GM18520 (cell line): Measurements from ENCODE around the gene LRP8.
"Not testable (repeated sequence)": the region's sequence is repeated elsewhere in the genome, so short reads cannot be mapped to it uniquely, and the experiment has no call there.

Experiments
- ATAC-seq: cut with Tn5 transposase; IDR thresholded peaks from one replicate; pipeline ENCODE4 v1.9.1; 2021; ENCODE audit not compliant: unreplicated experiment

Gene LRP8

DNA sequence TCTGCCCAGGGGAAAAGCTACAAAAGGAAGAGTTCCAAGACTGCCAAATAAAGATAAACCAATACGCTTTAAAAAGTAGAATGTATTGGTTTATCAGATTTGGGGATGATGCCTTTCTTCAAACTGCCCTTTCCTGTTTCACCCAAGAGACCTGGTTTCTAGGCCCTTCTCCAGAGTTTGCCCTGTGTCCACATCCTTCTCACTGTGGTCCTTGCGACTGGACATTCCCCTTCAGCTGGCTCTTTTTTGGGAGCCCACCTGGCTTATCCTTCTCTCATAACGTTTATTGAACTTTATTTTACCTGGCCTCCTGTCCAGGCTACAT lies 106.9 kb downstream of the LRP8 start:
- ATAC-seq: no peak

DNA sequence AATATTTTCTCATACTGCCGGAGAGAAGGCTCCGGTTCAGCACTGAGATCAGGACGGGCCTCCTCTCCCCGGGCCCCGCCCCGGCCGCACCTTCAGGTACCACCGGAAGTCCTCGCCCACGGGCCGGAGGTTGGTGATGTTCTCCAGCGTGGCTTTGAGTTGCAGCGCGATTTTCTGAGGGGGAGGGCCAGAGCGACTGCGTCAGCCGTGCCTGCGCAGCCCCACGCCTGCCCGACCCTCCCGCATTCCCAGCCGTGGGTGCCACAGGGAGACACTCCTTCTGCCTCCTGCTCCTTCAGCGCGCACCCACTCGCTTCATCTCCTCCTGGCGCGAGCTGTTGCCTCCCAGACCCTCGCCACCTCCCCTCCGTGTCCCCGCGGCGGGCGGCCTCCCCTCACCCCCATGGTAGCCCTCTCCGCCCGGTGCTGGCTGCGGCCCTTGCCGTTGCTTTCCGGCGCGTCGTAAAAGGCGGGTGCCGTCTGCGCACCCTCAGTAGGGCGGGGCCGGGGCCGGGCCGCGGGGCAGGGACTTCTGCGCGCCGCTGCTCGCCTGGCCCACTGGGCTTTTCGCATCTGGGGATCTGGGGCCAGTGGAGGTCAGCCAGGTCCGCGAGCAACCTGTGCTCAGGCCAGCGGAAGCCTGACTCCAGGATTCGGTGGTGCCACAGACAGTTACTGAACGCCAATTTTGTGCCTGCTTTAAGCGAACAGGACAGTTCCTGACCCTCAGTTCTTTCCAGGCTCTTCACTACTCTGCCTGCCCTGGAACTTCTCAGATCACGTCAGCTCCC lies 107.5 kb downstream of the LRP8 start, which contains the start of gene CZIB:
Gene CZIB, minus strand, starts transcription at position 464 of the 791 bp plus-strand sequence. Its CDS starts 59 bp downstream, at position 405.
- peak; percentile 83 for ATAC-seq

DNA sequence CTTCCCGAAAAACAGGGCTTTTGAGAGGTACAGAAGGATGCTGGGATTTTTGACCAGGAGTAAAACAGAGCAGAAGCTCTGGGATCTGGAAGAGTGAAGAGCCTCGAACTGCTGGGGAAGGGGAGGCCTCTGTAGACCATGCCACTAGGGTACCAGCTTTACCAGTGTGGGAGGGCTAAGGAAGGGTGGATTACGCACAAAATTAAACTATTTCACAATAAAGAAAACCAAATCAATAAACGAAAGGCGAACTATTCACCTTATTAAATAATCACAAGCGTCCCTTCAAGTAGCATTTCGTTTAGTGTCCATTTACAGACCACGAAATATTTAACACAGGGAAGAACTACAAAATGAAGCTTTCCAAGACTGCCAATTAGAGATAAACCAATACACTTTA lies 108.2 kb downstream of the LRP8 start:
- ATAC-seq: no peak

DNA sequence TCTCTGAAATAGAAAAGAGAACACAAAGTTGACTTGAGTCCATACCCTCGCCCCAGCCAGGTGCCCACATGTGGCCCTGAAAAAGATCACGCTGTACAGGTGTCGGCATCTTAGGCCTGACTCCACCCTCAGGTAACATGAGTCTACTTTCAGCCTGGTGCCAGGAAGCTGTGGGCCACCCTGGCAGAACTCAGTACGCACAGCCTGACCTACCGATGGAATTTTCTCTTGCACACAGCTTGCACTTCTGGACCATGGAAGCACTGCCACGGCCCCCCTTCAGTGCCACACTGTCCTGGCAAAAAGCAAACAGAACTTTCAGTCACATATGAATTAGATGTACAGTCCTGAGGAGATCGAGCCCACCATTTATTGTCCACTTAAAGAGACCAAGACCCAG lies 109.7 kb downstream of the LRP8 start:
- ATAC-seq: no peak

DNA sequence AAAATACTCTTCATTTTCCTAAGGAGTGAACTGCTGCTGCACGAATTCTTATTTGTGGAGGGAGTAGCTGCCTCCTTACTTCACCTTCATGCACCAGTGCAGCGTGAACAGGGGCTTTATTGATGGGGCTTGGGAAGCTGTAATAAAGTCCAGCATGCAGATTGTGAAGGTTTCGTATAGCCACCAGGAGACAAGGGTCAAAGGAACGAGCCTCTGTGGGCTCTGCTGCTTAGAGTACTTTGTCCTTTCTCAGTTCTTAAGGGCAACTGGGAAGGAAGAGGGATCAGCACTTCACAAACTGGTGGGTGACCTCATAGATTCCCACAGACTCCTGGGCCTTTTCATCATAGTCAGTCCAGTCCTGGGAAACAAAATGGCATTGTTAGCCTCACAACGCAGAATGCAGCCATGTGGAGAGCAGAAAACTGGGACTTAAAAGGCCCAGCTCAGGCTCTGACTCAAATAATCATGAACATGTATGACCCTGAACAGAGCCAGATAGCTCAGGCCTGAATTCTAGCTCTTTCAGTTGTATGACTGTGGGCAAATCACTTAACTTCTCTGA lies 113.4 kb downstream of the LRP8 start:
- ATAC-seq: no peak

DNA sequence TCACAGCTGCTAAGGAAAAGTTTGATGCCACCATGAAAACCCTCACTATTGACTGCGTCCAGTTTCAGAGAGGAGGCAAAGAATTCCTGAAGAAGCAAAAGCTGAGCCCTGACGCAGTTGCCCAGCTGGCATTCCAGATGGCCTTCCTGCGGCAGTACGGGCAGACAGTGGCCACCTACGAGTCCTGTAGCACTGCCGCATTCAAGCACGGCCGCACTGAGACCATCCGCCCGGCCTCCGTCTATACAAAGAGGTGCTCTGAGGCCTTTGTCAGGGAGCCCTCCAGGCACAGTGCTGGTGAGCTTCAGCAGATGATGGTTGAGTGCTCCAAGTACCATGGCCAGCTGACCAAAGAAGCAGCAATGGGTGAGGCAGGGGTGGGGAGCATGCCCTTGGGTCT lies 116.9 kb downstream of the LRP8 start:
- no peak for ATAC-seq

DNA sequence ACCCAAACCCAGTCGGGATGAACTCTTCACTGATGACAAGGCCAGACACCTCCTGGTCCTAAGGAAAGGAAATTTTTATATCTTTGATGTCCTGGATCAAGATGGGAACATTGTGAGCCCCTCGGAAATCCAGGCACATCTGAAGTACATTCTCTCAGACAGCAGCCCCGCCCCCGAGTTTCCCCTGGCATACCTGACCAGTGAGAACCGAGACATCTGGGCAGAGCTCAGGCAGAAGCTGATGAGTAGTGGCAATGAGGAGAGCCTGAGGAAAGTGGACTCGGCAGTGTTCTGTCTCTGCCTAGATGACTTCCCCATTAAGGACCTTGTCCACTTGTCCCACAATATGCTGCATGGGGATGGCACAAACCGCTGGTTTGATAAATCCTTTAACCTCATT lies 117.5 kb downstream of the LRP8 start:
- no peak for ATAC-seq

DNA sequence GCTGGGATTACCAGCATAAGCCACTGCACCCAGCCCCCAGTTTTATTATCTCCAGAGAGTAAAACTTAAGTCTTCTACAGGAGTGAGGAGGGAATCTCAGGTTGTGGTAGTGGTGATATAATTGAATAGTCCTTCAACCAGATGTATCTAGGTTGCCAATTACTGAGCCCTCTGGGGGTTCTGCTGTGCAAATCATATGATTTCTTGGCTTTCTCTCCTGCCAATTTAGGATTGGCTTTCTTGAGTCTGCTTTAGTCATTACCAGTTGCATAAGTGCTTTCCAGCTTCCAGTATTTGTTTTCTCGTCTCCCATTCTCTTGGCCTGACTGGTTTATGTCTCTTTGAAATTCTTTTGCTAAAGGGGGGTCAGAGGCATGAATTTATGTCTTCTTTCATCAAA lies 120.1 kb downstream of the LRP8 start:
- no peak for ATAC-seq

DNA sequence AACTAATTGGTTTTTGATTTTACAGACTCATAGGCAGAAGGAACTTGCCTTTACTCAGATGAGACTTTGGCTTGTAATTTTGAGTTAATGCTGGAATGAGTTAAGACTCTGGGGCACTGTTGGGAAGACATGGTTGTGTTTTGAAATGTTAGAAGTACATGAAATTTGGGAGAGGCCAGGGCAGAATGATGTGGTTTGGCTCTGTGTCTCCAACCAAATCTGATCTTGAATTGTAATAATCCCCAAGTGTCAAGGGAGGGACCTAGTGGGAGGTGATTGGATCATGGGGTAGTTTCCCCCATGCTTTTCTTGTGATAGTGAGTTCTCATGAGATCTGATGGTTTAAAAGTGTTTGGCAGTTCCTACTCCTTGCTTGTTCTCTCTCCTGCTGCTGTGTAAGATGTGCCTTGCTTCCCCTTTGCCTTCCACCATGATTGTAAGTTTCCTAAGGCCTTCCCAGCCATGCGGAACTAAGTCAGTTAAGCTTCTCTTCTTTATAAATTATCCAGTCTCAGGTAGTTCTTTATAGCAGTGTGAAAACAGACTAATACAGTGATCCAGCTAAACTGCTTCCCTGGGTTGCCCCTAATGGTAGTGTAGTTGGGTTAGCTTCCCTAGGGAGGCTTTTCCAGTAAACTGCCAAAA lies 121.0 kb downstream of the LRP8 start:
- no peak for ATAC-seq

DNA sequence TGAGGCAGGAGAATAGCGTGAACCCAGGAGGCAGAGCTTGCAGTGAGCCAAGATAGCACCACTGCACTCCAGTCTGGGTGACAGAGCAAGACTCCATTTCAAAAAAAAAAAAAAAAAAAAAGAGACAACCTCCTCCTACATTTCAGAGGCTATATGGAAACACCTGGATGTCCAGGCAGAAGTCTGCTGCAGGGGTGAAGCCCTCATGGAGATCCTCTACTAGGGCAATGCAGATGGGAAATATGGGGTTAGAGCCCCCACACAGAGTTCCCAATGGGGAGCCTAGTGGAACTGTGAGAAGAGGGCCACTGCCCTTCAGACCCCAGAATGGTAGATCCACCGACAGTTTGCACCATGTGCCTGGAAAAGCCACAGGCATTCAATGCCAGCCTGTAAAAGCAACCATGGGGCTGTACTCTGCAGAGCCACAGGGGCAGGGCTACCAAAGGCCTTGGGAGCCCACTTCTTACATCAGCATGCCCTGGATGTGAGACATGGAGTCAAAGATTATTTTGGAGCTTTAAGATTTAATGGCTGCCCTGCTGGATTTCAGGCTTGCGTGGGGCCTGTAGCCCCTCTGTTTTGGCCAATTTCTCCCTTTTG lies 121.7 kb downstream of the LRP8 start:
- ATAC-seq: not testable (repeated sequence)

DNA sequence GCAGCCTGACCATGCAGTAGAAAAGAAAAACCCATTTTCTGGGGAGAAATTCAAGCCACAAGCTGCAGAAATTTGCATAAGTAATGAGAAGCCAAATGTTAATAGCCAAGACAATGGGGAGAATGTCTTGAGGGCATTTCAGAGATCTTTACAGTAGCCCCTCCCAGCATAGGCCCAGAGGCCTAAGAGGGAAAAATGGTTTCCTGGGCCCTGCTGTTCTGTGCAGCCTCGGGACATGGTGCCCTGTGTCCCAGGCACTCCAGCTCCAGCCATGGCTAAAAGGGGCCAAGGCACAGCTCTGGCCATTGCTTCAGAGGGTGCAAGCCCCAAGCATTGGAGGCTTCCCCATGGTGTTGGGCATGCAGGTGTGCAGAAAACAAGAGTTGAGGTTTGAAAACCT lies 122.4 kb downstream of the LRP8 start:
- ATAC-seq: not testable (repeated sequence)

DNA sequence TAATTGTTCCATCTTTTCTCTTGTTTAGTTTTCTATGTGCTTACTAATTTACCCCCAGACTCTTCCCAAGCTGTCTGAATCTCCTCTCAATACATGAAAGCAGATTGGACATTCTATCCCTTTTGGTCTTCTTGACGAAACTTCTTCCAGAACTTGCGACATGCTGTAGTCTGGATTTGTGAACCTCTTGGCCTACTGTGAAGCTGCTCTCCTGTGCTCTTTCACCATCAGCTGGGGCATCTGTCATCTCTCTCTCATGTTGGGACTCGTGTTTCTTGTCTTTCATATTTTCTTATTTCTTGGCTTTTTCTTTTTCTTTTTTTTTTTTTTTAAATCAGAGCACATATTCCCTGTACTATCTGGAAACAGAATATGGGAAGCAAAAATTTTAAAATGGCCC lies 124.4 kb downstream of the LRP8 start:
- no peak for ATAC-seq

DNA sequence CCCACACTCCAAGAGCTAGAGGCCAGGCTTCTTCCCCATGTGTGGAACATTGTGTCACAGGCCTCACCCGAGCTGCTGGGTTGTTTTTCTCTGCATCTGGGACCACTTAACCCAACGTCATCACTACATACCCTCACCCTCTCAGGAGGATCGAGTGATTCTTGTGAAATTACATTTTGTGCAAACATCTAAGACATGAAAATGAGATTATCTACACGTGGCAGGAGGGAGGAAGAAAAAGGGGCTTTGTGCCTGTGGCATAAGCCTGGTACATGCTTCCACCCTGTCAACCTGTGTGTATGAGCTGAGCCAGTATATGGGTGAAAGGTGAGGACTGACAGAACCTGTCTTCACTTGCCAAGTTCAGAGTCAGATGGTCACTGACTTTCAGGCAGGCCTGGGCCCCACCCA lies 129.6 kb downstream of the LRP8 start:
- no peak for ATAC-seq

DNA sequence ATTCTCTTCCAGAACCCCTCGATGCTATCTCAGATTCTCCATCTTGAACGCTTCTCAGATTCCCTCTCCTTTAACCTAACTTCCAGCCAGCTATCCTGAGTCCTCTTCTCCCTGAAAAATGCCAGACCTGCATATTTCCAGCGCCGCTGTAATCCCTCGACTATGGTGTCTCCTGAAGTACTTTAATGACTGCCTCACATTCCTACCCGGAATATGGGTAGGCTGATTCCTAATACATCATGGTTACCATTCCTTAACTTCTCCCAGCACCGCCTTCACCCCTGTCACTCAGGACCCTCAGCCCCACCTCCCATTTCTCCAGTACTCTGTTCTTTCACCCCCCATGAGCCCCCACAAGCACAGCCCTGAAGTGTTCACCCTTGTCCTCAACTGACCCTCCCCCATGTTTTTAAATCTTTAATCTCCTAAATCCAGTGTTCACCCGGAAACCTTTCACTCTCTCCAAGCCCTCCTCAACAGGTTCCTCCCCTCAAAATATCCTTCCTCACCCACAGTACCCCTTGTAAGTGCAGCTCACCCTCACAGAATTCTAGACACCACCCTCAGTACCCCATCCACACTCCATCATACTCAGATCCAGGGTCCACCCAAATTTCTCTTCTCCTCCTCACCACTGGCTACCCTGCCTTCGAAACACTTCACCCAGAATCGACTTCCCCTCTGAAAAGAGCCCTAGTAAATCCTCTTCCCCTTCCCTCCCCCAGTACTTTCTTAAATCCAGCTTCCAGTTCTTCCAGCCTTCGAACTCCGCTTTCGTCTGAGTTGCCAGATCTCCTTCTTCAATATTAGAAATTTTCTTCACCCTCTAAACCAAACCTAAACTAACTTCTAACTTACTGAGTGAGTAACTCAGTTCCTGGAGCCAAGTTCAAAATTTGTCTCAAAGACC lies 130.3 kb downstream of the LRP8 start:
- no peak for ATAC-seq

DNA sequence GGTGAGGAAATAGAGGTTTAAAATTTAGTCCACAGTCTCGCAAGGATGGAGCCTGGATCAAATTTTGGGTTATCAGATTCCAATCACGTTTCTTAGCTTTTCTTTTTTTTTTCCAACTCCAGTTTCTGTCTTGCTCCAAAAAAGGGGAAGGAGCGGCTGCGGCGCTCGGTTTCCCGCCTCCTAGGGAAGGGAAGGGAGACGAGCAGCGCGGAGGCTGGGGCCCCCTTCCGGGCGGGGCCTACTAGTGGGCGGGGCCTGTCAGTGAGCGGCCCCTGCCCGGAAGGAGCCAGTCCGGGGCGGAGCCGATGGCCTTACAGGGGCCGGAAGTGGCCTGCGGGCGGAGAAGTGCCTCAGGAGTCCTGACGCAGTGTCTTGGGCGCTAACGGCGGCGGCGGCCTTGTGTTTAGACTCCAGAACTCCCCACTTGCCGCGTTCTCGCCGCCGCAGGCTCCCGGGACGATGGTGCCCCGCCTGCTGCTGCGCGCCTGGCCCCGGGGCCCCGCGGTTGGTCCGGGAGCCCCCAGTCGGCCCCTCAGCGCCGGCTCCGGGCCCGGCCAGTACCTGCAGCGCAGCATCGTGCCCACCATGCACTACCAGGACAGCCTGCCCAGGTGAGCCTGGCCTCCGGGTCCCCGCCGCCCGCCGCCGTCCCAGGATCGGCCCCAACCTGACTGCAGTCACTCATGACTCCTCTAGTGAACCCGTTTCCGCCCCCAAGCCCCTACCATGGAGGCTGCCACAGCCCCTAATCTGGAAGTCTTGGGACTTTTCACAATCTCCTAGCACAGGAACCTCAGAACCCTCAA lies 131.2 kb downstream of the LRP8 start, which contains the start of gene CPT2:
Gene CPT2, plus strand, starts transcription at position 340 of the 806 bp plus-strand sequence. Its CDS starts 120 bp downstream, at position 460.
- ATAC-seq: peak; percentile 97

DNA sequence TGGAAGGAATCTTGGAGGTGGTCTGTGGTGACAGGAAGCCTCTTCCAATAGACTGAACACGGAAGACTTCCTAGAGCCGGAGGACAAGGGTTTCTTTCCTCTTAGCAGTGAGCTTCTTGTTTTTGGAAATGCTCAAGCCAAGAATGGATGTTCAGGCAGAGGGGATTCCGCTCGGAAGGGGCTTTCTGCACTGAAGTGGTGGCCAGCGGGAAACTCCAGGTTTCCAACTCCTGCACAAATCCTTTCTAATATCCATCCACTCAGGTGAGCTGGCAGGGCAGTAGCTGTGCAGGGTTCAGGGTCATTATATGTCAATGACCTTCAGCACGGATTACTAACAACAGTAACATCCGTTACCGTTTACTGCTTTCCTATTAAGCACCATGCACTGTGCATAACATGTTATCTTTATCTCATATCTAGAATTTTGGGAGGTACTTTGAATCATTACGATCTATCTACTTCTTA lies 131.8 kb downstream of the LRP8 start:
- peak; percentile 5 for ATAC-seq

DNA sequence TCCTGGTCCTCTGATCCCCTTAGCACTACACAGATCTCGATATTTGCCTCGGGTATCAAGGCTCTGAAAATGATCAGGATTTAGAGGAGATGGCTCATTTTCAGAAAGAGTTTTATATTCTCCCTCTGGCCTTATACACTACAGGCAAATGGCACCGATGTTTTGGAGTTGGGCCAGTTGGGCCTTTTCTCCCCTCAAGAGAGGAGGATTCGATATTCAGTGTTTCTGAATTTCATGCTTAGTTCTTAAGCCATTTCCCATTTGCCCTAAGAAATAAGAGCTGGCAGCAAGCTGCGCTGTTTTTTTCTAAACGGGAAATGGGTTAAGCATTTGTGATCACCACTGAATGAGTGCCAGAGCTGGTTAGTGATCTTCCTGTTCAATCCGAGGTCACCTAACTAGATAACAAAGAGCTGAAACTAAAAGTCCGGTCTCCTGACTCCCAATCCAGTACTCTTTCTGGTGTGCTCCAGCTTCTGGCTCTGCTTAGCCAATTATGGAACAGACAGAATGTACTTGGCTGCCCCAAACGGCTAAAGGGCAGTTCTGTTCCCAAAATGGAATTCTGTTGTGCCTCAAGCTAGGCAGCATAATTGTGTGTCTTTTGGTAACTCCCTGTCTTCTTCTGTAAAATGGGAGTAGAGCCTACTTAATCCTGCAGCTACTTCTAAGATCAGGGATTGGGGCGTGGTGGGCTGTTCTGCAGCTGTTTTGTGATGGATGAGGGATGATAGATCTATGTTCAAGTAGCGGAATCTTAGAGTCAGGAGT lies 132.4 kb downstream of the LRP8 start:
- no peak for ATAC-seq
